H4 (cell line): ENCODE results near the gene TLNRD1. TPM values are rescaled to one million over a fixed set of nuclear protein-coding genes. Genes with fewer than 3 reads are reported as not detected.

ENCODE experiments used
- total RNA-seq: library from RNA; depleted of rRNA; stranded (reverse); fragments of >200 nt; shearing (Covaris generic); gene quantifications from 2 replicates; pipeline ENCODE4 v1.2.3, GENCODE V29; 2014; rRNA removed

The TLNRD1 gene
- total RNA-seq, 1 experiment from 2014 or later: 2.7 TPM

Other genes with a start within 250 kb of the TLNRD1 start
- 0.06 and 0.68 TPM in 2 replicates for gene CEMIP, start 221.6 kb upstream of the TLNRD1 start, total RNA-seq
- gene MESD, start 11.1 kb upstream of the TLNRD1 start, total RNA-seq: 23.8 and 28.9 TPM in 2 replicates
- gene CFAP161, start 133.3 kb downstream of the TLNRD1 start, total RNA-seq: 0.25 and 1.7 TPM in 2 replicates
- gene IL16, start 196.0 kb downstream of the TLNRD1 start, total RNA-seq: 0.06 and 0.17 TPM in 2 replicates